Right ventricle myocardium inferior (tissue), 1 donor: ENCODE results near the gene CALCA. TPM values are rescaled to one million over a fixed set of nuclear protein-coding genes. Genes with fewer than 3 reads are reported as not detected.

ENCODE experiments used
- ATAC-seq: fragments of 200-7000 bp; cut with Tn5 transposase; one replicate; pipeline ENCODE4 v1.9.1; 2020; ENCODE audit warnings: mild to moderate bottlenecking, moderate library complexity
- DNase-seq: peaks from one replicate; pipeline ENCODE4 v3.0.0; 2021; ENCODE audit errors: missing footprints
- intact Hi-C: fragments of 100-400 bp; cut with DNase I; formaldehyde crosslinking; loops from one replicate; pipeline ENCODE4 v1.11.0; 2022
- total RNA-seq: library from RNA; stranded (reverse); fragmentation: NEBNext Ultra II Directional; extraction: Animal tissue kit (Norgen Biotek cat#: 25700); gene quantifications from one replicate; pipeline ENCODE4 v1.2.1, GENCODE V29; 2021
- donor health status: DM: no; HTN: yes; CAD: no; lungs with severe emphysema.

The CALCA gene
- total RNA-seq, 1 donor from 2014 or later = not detected

DNA sequence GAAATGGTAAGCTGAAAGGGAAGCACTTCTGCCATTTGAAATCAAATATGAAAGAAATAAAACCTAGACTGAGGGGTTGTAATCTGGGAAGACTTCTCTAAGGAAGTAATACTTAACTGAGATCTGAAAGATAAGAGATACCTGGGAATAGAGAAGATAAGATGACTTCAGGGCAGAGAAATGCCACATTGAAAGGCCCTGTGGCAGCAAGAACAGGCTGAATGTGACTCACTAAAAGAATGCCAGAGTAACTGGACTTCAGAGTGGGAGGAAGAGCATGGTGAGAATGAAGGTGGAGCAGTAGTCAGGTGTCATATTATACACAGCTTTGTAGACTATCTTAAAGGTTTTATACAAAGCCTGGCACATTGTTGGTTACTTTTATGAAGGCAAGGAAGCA, 17.6 kb downstream of the CALCA start:
- ATAC-seq (no peak), DNase-seq (no peak)
- intact Hi-C loops = no loop called here

DNA sequence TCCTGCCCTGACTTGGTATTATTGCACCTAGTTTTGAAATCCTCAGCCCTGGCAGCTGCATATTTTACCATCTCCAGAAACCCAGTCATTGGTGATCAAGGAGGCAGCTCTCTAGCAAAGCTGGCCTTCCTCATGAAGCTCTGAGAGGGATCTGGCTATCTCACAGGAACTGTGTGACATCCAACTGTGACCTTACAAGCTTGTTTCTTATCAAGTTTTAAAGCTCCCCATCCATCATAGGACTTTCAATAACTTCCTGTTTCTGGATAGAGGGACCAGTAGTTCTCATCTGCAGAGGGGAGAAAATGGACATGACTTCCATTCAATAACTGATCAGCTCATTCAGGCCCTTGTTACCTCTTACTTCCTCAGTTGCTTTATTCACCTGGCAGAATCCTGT, 18.2 kb downstream of the CALCA start:
- intact Hi-C loops = no loop called here
- DNase-seq = no peak
- ATAC-seq = no peak

DNA sequence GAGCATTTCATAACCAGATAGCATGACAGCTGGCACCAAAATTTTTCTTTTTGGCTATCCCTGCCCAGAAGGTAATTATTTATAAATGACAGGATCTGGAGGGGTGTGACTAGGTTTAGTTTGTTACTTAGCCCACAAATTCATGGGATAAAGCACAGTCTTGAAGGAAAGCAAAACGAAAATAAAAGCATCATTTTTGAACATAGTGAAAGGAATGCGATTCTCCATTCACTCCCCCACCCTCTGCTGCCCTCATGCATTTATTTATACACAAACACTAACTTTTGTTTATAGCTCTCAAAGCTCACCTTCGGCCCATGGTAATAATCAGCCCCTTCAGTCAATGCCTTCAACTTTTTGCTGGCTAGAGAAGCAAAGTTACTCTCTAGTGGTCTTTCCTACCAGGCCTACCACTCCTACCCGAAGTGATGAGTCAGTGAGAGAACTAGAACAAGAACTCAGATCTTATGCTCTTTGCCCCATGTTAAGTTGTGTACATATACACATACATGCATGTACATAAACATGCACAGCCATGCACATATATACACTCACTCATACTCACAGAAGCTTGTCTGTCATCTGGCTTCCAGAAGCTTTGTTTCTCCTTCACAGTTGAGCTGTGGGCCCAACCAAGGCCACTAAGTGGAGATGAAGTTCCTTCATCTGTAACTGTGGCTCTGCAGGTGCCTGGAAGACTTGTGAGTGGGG, 22.6 kb downstream of the CALCA start:
- no peak for ATAC-seq
- intact Hi-C loops = no loop called here
- DNase-seq = no peak

DNA sequence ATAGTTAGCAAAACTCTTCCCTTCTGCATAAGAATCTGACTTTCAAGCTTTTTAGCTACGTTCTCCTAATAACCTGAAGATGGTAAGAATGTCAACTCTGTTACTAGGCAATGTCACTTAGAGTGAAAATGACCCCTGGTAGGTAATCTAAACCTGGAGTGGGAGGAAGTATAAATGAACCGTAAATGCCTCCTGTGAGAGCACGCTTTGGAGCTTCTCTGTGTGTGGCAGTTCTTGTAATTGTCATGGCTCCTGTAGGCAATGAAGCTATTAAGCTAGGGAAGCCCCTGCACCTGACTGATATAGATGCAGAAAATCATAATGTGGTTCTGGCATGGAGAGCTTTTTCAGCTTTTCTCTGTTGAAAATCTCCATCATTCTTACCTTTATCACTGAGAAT, 29.4 kb downstream of the CALCA start:
- intact Hi-C loops = no loop called here
- DNase-seq (no peak), ATAC-seq (no peak)

DNA sequence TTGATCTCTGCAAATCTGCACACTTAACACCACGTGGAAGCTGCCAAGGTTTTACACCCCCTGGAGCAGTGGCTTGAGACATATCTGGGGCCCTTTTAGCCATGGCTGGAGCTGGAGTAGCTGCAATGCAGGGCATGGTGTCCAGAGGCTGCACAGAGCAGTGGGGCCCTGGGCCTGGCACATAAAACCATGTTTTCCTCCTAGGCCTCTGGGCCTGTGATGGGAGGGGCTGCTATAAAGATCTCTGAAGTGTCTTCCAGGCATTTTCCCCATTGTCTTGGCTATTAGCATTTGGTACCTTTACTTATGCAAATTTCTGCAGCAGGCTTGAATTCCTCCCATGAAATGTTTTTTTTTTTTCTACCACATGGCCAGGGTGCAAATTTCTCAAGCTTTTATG, 33.2 kb downstream of the CALCA start:
- no peak for ATAC-seq
- intact Hi-C loops = no loop called here
- DNase-seq = no peak

DNA sequence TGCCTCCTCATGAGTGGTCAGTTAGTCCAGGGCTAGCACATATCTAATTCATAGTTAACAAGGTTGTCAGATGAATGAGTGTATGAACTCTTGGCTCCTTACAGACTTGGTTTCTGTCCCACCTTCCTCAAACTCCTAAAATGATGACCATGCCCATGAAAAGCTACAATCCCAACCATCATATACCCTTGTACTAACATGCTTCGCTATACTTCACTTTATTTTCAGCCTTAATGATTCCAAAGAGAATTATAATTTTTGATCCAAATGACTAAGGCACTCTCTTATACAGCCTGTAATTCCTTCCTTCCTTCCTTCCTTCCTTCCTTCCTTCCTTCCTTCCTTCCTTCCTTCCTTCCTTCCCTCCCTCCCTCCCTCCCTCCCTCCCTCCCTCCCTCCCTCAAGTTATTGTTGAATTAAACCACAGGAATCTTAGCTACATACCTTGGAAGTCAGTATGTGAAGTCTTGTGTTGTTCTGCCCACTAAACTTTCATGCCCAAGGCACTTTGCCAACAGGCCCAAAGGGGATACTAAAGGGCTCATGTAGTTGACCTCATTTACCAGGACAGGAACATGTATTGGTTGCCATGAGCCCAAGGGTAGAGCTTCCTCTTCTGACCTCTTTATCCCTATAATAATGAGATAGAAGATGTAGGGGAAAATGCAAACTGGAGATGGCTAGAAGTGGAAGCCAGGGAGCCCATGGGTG, 37.4 kb downstream of the CALCA start:
- no peak for ATAC-seq
- intact Hi-C loops = no loop called here
- no peak for DNase-seq

DNA sequence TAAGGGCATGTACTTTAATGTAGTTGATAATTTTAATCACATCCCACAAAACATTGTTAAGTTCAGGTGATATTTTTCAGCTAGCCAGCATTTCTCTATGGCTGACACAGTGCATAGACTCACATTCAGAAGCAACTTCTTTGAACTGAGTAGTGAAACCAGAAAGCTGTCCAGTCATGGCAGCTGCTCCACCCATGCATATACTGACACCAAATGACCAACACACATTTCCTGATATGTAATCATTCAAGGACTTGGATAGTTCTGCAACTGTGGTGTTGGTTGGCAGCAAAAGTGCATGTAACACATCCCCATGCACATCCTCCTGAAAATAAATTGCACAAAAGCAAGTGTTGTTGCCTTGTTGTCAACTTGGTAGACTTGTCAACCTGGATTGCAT, 39.7 kb downstream of the CALCA start:
- intact Hi-C loops = no loop called here
- DNase-seq (no peak), ATAC-seq (no peak)

DNA sequence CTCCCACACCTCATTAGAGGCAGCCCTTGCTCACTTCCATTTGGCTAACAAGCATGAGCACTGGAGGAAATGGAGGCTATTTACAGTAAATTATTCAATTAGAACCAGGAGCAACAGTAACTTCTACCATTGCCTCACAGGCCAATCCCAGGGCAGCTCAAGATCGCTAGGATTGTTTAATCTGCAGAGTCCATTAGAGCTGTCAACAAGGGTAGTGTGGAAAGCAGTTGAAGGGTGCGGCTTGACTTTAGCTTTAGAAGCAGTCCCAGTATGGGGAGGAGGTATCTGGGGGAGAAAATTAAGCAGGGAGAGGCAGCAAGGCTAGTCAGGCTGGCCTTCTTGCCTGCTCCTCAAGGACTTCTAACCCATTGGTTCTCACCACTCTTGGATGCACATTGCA, 41.8 kb downstream of the CALCA start:
- intact Hi-C loops = no loop called here
- no peak for DNase-seq
- no peak for ATAC-seq

DNA sequence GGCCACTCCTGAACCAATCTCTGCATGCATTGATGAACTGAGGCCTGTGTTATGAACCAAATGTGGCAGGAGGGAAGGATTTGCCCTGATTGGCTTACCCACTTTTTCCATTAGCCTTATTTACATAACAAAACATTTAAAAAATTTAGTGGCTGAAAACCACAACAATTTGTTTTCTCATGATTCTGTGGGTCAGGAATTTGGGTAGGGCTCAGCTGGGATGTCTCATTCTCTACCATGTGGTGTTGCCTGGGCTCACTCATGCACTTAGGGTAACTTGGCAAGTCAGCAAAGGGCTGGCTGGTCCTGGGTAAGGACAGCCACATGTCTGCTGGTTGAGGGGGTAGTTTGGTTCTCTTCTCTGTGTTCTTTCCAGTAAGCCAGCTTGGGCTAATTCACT, 45.0 kb downstream of the CALCA start:
- ATAC-seq (no peak), DNase-seq (no peak)
- intact Hi-C loops = no loop called here

DNA sequence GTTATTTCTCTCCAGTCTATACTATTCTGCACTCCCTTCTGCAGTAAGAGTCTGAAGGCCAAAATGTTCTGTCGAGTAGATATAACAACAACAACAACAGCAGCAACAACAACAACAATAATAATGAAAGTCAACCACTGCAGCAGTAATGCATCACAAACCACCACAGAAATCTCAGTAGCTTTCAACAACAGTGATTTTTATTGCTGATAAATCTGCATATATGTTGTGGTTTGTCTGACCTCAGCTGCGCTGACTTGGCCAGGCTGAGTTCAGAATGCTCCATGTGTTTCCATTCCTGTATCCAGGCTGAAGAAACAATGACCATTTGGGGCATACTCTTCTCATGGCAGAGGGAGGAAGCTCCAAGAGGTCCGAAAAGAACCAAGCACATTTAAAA, 47.8 kb downstream of the CALCA start:
- ATAC-seq (no peak), DNase-seq (no peak)
- intact Hi-C loops = no loop called here

Other genes starting within 250 kb of the CALCA start
- gene CYP2R1, start 80.1 kb downstream of the CALCA start, total RNA-seq = 7.0 TPM
- not detected for gene CALCB, start 101.2 kb upstream of the CALCA start, total RNA-seq
- 0.51 TPM for gene INSC, start 142.6 kb upstream of the CALCA start, total RNA-seq